GM21390 (cell line): Measurements from ENCODE around the gene INF2.

Experiments
- ATAC-seq: cut with Tn5 transposase; IDR thresholded peaks from one replicate; pipeline ENCODE4 v1.9.1; 2021; ENCODE audit not compliant: unreplicated experiment

The INF2 gene

DNA sequence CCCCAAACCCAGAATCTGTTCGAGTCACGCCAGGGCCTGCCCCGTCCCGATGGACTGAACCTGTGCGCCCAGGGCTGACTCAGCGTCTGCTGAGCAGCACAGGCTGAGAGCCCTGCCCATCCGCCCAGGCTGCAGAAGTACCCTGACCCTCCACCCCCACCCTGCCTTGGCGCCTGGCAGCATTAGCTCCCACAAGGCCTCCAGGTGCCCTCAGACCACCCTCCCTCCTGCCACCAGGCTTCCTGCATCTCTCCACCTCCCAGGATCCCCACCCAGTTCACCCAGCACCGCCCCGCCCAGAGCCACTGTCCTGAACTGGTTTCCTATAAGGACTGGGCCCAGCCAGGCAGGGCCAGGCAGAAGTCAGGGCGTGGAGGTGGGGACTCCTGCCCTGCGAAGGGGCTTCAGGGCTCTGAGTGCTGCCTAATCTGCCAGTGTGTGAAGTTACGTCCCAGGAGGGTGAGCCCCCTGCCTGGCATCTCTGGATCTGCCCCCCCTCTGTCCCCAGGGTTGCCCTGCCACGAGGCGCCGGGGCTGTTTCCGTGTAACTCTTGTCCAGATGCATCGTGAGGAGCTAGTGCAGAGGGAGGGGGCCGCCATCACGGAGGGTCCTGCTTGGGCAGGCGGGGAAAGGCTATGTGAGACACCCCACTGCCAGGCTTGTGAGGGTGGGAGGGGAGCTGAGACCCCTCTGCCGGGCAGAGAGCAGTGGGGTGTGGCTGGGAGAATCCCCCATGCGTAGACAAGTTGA is 43.7 kb downstream of the INF2 start:
- no peak for ATAC-seq

DNA sequence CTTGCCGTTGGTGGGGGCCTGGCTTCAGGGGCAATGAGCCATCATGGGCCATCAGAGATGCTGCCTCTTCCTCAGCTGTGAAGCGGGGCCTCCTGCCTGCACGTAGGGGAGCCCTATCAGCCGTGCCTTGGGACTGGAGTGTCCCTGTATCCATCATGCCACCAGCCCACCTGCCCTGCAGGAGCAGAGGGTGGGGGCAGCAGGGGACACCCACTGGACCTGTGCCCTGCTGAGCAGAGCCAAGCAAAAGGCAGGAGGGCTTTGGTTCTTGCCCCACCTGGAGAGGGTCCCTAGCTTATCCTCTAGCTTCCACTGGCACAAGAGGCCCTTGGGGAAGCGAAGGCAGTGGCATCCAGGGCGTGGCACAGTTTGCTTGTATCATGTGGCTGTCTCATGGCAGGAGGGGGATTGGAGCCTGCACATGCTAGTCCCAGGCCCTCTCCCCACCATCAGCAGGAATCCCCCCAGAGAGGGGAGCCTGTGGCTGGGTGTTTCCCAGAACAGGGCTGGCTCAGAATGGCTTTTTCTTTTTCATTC is 44.7 kb downstream of the INF2 start:
- ATAC-seq = no peak

DNA sequence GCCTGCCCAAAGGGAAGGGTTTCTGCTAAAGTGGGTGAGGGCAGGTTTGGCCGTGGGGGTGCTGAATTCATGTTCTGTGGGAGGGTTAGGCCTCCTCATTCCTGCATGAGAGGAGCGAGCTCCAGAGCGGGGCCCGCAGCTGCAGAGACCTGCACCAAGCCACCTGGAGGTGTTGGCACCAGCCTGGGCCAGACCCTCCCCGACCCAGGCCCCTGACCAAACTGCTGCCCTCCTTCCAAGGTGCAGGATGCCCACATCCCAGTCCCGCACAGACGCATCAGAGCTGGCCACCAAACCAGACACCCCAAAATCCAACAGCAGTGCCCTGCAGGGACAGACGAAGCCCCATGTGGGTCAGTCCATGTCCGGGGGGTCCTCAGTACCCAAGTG is 45.2 kb downstream of the INF2 start:
- no peak for ATAC-seq

GRCh38 chr14:104734991-104735779 is 45.8 kb downstream of the INF2 start:
- no peak for ATAC-seq

- ATAC-seq = no peak
Measured at GRCh38 chr14:104735830-104736642, 46.6 kb downstream of the INF2 start.

DNA sequence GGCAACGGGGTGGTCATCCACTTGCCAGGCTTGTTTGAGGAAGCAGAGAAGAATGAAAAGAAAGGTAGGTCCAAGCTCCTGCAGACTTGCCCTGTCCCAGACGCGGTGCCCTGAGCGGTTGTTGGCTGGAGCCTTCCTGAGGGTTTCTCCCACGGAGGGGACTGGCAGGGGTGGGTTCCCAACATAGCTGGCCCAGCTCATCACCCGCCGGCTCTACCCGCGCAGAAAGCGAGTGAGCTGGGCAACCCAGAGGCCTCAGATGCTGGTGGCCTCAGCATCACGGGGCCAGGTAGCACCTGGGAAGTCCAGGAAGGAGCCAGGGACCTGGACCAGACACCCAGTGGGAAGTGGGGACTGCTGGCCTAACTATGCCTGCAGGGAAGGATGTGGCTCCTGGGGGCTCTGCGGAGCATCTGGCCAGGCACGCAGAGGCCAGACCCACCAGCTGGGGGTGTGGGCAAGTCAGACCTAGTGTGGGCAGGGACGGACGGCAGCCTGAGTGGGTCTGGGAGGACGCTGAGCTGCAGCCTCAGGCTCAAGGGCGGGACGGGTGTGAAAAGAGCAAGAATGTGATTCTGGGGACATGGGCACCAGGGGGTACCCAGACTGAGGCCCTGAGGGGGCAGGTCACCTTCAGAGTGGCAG is 49.1 kb downstream of the INF2 start:
- no peak for ATAC-seq

GRCh38 chr14:104739026-104739425 is 49.6 kb downstream of the INF2 start:
- no peak for ATAC-seq

DNA sequence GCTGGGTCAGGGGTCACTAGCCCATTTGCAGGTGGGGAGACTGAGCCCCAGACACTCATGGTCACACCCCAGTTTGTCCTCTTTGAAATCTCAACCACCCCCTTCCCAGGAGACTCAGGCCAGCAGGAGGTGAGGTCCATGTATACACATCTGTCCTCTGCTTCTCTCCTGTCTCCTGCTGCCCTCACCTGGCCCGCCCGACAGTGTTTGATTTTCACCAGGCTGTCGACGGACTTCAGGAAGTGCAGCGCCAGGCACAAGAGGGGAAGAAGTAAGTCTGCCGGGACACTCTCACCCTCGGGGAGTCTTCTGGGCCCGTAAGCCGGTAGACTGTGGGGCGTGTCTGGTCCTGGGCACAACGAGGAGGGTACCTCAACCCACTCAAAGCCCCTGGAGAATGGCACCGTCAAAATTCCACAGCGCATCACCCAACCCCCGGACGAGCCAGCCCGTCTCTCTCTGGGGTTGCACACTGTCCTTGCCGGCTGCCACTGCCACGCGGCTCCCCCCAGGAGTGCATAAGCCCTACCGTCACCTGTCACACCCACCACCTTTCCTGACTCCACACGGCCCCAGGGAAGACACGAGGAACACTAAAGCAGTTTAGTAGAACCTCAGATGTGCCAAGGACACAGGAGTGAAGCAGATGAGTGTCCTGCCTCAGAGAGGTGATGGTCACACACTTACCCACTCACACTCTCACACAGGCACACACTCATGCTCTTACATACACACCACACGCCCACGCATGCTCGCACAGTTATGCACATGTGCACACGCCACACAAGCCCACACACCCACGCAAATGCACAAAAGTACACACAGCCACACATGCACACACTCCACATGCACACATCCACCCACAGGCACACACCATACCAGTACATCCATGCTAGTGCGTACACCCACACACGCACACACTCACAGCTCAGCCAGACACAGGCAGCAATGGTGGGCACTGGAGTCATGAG is 50.4 kb downstream of the INF2 start:
- ATAC-seq = no peak

GRCh38 chr14:104741108-104741802 is 51.8 kb downstream of the INF2 start:
- no peak for ATAC-seq

GRCh38 chr14:104741803-104742251 is 52.4 kb downstream of the INF2 start:
- ATAC-seq = no peak

DNA sequence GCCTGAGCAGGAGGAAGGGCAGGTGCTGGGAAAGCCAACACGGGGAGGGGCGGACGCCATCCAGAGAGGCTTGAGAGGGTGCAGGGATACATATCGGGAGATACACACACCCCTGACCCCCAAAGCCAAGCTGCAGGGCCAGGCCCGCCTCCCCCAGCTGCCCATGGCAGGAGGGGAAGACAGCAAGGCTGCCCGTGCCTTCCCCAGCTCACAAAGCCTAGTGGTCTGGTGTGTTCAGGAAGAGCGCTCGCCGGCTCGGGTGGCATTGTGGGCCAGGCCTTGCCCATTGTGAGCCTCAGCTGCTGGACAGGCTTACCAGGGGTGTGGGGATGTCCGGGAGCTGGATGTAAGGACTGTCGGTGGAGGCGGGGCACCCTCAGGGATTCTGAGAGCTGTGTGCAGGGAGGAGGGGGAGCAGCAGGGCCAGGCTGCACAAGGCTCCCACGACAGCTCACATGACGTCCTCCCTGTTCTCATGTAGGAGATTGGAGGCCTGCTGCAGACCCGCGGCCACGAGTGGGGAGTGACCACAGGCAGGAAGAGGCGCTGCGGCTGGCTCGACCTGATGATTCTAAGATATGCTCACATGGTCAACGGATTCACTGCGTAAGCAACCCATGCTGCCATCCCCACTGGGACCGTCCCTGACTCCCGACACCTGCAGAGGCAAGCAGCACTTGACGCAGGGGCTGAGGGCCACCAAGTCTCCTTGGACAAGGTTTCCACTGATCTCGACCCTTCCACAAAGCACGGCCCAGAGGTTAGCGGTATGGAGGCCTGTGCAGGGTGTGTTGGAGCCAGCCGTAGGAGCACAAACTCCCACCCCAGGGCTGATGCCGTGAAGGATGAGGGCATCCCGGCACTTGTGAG is 53.4 kb downstream of the INF2 start:
- no peak for ATAC-seq

- no peak for ATAC-seq
Measured at GRCh38 chr14:104743461-104744380, 54.3 kb downstream of the INF2 start.

- no peak for ATAC-seq
Measured at GRCh38 chr14:104744484-104744883, 55.1 kb downstream of the INF2 start.

DNA sequence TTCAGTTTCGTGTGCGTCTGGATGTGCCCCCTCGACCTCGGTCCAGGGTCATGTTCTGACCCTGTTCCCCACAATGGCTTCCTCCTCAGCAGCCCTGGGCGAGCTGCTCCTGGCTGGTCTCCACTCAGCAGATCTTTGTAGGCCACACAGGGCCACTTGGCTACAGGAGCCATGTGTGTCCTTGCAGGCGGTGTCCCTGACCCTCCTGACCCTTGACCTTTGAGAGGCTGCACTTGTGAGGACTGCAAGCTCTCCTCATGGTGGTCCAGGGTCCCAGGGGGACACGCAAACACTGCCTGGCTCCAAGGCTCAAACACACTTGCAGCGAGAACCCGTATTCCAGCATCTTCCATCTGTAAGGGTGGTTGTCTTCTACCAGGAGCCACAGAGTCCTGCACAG is 56.0 kb downstream of the INF2 start:
- ATAC-seq = no peak

- ATAC-seq = no peak
Measured at GRCh38 chr14:104746071-104746545, 56.7 kb downstream of the INF2 start.

GRCh38 chr14:104746934-104747481 is 57.6 kb downstream of the INF2 start:
- ATAC-seq = no peak

DNA sequence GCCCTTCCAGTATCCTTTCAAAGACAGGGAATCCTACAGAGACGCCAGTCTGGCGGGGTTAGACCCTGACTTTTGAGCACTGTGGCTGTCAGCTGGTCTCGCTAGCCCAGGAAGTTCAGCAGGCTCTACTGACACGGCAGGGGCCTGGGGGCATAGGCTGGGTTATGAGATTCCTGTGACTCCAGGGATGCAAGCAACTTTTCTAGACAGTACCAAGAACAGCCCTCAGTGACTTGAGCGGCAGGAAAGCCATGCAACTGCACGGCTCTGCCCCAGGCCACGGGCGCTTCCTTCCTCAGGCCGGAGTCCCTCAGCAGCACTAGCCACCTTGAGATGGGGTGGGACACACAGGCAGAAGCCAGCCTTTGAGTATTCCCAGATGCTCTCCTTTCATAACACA is 58.5 kb downstream of the INF2 start:
- ATAC-seq = no peak
